ENCODE data around the gene AR. TPM values are rescaled to one million over a fixed set of nuclear protein-coding genes. Genes with fewer than 3 reads are reported as not detected.
"Not testable (repeated sequence)": the region's sequence is repeated elsewhere in the genome, so short reads cannot be mapped to it uniquely, and the experiment has no call there.

Gene AR
- total RNA-seq, 1 experiment from 2014 or later = 1.7 TPM

DNA sequence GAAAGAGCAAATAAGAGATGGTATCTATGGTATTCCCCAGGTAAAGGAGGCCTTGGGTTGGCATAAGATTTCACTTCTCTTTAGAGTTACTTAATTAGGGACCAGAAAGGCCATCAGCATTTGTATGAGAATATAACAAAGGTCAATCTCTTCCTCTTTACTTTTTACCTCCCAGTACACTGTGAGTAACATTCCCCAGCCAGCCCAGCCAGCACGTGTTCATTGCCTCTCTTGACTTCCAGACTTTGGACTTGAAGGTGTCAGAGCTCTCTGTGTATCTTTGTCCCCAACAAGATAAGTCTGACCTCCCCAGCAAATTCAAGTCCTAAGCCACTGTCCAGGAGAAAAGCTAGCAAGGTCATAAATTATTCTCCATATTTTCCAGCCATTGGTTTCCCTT, 110.5 kb downstream of the AR start:
- intact Hi-C loops (cut with micrococcal nuclease; ENCODE audit: unreplicated experiment) = no loop called here

GRCh38 chrX:67665583-67665982, 121.8 kb downstream of the AR start:
- H3K4me1 ChIP-seq (replicated peaks; ENCODE audit: insufficient read depth) = no peaks in the 10 kb centered on the region
- intact Hi-C loops (cut with micrococcal nuclease; ENCODE audit: unreplicated experiment) = no loop called here
- H3K79me2 ChIP-seq (ENCODE audit: low read depth) = no peaks in the 10 kb centered on the region
- H3K4me2 ChIP-seq = no peak overlapping the region
- ChIA-PET CTCF (no interaction called here), POLR2A (ENCODE audit: unreplicated experiment) (no interaction called here)
- BruUV-seq (replicated peaks) = no TSS peak
- no peak overlapping the region for H2AFZ ChIP-seq
- DNase-seq = no peak
- TF ChIP-seq EZH2 (IDR thresholded peaks at IDR 0.05; ENCODE audit: low read depth) = no peak
- no peak for TF ChIP-seq CTCF (conservative IDR thresholded peaks at IDR 0.05)
- no peaks in the 10 kb centered on the region for H3F3A ChIP-seq (ENCODE audit: insufficient read depth, low read depth)
- no peaks in the 10 kb centered on the region for H4K20me1 ChIP-seq (ENCODE audit: insufficient read depth)
- H3K4me3 ChIP-seq = no peak overlapping the region
- no peak overlapping the region for H3K27ac ChIP-seq
- H3K36me3 ChIP-seq (ENCODE audit: low read depth) = no peaks in the 10 kb centered on the region
- H3K9me2 ChIP-seq (ENCODE audit: insufficient read depth) = no peaks in the 10 kb centered on the region
- no peaks in the 10 kb centered on the region for H3K27me3 ChIP-seq (ENCODE audit: insufficient read depth, low read depth)
- H3K9me3 ChIP-seq (ENCODE audit: insufficient read depth, low read depth) = no peaks in the 10 kb centered on the region

More for the DNA sequence above, 110.5 kb downstream of the AR start:
- DNase-seq = no peak
- no peaks in the 10 kb centered on the region for H3K36me3 ChIP-seq (ENCODE audit: low read depth)
- no peaks in the 10 kb centered on the region for H4K20me1 ChIP-seq (ENCODE audit: insufficient read depth)
- no peaks in the 10 kb centered on the region for H3K9me3 ChIP-seq (ENCODE audit: insufficient read depth, low read depth)
- H3K27me3 ChIP-seq (ENCODE audit: insufficient read depth, low read depth) = no peaks in the 10 kb centered on the region
- ChIA-PET POLR2A (ENCODE audit: unreplicated experiment) (no interaction called here), CTCF (no interaction called here)
- no peaks in the 10 kb centered on the region for H3F3A ChIP-seq (ENCODE audit: insufficient read depth, low read depth)
- no peak overlapping the region for H3K4me2 ChIP-seq
- H3K9me2 ChIP-seq (ENCODE audit: insufficient read depth) = no peaks in the 10 kb centered on the region
- no peaks in the 10 kb centered on the region for H3K4me1 ChIP-seq (replicated peaks; ENCODE audit: insufficient read depth)
- no TSS peak for BruUV-seq (replicated peaks)
- H3K4me3 ChIP-seq = no peak overlapping the region
- no peaks in the 10 kb centered on the region for H3K79me2 ChIP-seq (ENCODE audit: low read depth)
- no peak overlapping the region for H2AFZ ChIP-seq
- no peak overlapping the region for H3K27ac ChIP-seq
- TF ChIP-seq CTCF (conservative IDR thresholded peaks at IDR 0.05) (no peak), EZH2 (IDR thresholded peaks at IDR 0.05; ENCODE audit: low read depth) (no peak)

- H3F3A ChIP-seq (ENCODE audit: insufficient read depth, low read depth); H4K20me1 ChIP-seq (ENCODE audit: insufficient read depth); H3K9me2 ChIP-seq (ENCODE audit: insufficient read depth); H3K4me1 ChIP-seq (replicated peaks; ENCODE audit: insufficient read depth); DNase-seq; H3K27ac ChIP-seq; H3K4me2 ChIP-seq; H3K36me3 ChIP-seq (ENCODE audit: low read depth); POLR2A ChIA-PET (ENCODE audit: unreplicated experiment); H3K79me2 ChIP-seq (ENCODE audit: low read depth); H3K27me3 ChIP-seq (ENCODE audit: insufficient read depth, low read depth); BruUV-seq (replicated peaks); CTCF ChIA-PET; H3K4me3 ChIP-seq; H2AFZ ChIP-seq; intact Hi-C loops (cut with micrococcal nuclease; ENCODE audit: unreplicated experiment); H3K9me3 ChIP-seq (ENCODE audit: insufficient read depth, low read depth): not testable (repeated sequence)
These were observed 126.9 kb downstream of the AR start for GRCh38 chrX:67670717-67671116.

GRCh38 chrX:67673741-67674274, 130.0 kb downstream of the AR start:
- no peak overlapping the region for H3K4me3 ChIP-seq
- no peak overlapping the region for H2AFZ ChIP-seq
- no peaks in the 10 kb centered on the region for H3K27me3 ChIP-seq (ENCODE audit: insufficient read depth, low read depth)
- POLR2A ChIA-PET (ENCODE audit: unreplicated experiment) = no interaction called here
- intact Hi-C loops (cut with micrococcal nuclease; ENCODE audit: unreplicated experiment) = no loop called here
- no peak overlapping the region for H3K4me2 ChIP-seq
- no peak for TF ChIP-seq CTCF (conservative IDR thresholded peaks at IDR 0.05)
- no peak for TF ChIP-seq EZH2 (IDR thresholded peaks at IDR 0.05; ENCODE audit: low read depth)
- H3K27ac ChIP-seq = no peak overlapping the region
- no peaks in the 10 kb centered on the region for H3K36me3 ChIP-seq (ENCODE audit: low read depth)
- no peaks in the 10 kb centered on the region for H3K79me2 ChIP-seq (ENCODE audit: low read depth)
- CTCF ChIA-PET = no interaction called here
- H3K9me2 ChIP-seq (ENCODE audit: insufficient read depth) = no peaks in the 10 kb centered on the region
- no peaks in the 10 kb centered on the region for H4K20me1 ChIP-seq (ENCODE audit: insufficient read depth)
- no peaks in the 10 kb centered on the region for H3K4me1 ChIP-seq (replicated peaks; ENCODE audit: insufficient read depth)
- no peak for DNase-seq
- no peaks in the 10 kb centered on the region for H3F3A ChIP-seq (ENCODE audit: insufficient read depth, low read depth)
- no TSS peak for BruUV-seq (replicated peaks)
- H3K9me3 ChIP-seq (ENCODE audit: insufficient read depth, low read depth) = no peaks in the 10 kb centered on the region
